GM12872 (cell line): ENCODE data around the gene IQCK.

Experiments used
- CTCF ChIP-seq: IDR thresholded peaks from 3 replicates; pipeline ENCODE4 v1.5.1; 2011; ENCODE audit warnings: low read depth, mild to moderate bottlenecking, low read length, moderate library complexity; ENCODE audit not compliant: insufficient read depth

The IQCK gene

GRCh38 chr16:19829844-19830692 is 112.0 kb downstream of the IQCK start:
- TF ChIP-seq CTCF = no peak

GRCh38 chr16:19830902-19831560 is 113.0 kb downstream of the IQCK start:
- TF ChIP-seq CTCF = no peak

GRCh38 chr16:19831678-19832077 is 113.6 kb downstream of the IQCK start:
- no peak for TF ChIP-seq CTCF

- no peak for TF ChIP-seq CTCF
These were observed 115.1 kb downstream of the IQCK start for GRCh38 chr16:19833176-19833575.

- no peak for TF ChIP-seq CTCF
These were observed 115.5 kb downstream of the IQCK start for GRCh38 chr16:19833581-19833980.

GRCh38 chr16:19835196-19835595 is 117.1 kb downstream of the IQCK start:
- no peak for TF ChIP-seq CTCF

GRCh38 chr16:19835968-19836421 is 117.9 kb downstream of the IQCK start:
- TF ChIP-seq CTCF = no peak
